CD1c-positive myeloid dendritic cell (primary cell): ENCODE data around the gene ISOC2.

Experiments used
- DNase-seq: peaks from one replicate; pipeline ENCODE4 v3.0.0-alpha.2; 2016; ENCODE audit errors: extremely low spot score

Gene ISOC2

GRCh38 chr19:55489711-55490477 is 28.5 kb upstream of the ISOC2 start:
- no peak for DNase-seq

GRCh38 chr19:55488986-55489710 is 27.7 kb upstream of the ISOC2 start:
- DNase-seq = no peak

- DNase-seq = no peak
These were observed 26.7 kb upstream of the ISOC2 start, which contains the start of gene SSC5D for GRCh38 chr19:55487924-55488687. SSC5D (plus strand) TSS chr19:55488436; CDS start chr19:55488590, 154 bp downstream.

GRCh38 chr19:55486971-55487923 is 25.8 kb upstream of the ISOC2 start:
- no peak for DNase-seq

GRCh38 chr19:55486043-55486970 is 24.9 kb upstream of the ISOC2 start:
- no peak for DNase-seq

GRCh38 chr19:55485439-55486011 is 24.1 kb upstream of the ISOC2 start:
- DNase-seq = no peak

GRCh38 chr19:55484593-55485438 is 23.4 kb upstream of the ISOC2 start, which contains the start of gene NAT14:
NAT14 (plus strand) TSS chr19:55485188; CDS start chr19:55485709, 521 bp downstream.
- DNase-seq = peak; percentile 58

- no peak for DNase-seq
These were observed 22.5 kb upstream of the ISOC2 start for GRCh38 chr19:55483706-55484592.

- DNase-seq = no peak
These were observed 21.7 kb upstream of the ISOC2 start for GRCh38 chr19:55482967-55483705.

GRCh38 chr19:55482156-55482961 is 20.9 kb upstream of the ISOC2 start:
- no peak for DNase-seq

GRCh38 chr19:55481794-55482155 is 20.3 kb upstream of the ISOC2 start:
- DNase-seq = no peak

DNA sequence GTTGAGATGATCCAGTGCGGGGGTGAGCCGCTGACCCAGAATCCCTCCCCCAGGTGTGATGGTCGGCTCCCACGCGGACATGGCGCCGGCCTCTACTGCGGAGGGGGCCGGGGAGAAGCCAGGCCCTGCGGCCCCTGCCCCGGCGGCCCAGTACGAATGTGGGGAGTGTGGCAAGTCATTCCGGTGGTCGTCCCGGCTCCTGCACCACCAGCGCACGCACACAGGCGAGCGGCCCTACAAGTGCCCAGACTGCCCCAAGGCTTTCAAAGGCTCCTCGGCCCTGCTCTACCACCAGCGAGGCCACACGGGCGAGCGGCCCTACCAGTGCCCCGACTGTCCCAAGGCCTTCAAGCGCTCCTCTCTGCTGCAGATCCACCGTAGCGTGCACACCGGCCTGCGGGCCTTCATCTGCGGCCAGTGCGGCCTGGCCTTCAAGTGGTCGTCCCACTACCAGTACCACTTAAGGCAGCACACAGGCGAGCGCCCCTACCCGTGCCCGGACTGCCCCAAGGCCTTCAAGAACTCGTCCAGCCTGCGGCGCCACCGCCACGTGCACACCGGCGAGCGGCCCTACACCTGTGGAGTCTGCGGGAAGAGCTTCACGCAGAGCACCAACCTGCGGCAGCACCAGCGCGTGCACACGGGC is 19.8 kb upstream of the ISOC2 start:
- DNase-seq = no peak

GRCh38 chr19:55479451-55480230 is 18.2 kb upstream of the ISOC2 start:
- no peak for DNase-seq

DNA sequence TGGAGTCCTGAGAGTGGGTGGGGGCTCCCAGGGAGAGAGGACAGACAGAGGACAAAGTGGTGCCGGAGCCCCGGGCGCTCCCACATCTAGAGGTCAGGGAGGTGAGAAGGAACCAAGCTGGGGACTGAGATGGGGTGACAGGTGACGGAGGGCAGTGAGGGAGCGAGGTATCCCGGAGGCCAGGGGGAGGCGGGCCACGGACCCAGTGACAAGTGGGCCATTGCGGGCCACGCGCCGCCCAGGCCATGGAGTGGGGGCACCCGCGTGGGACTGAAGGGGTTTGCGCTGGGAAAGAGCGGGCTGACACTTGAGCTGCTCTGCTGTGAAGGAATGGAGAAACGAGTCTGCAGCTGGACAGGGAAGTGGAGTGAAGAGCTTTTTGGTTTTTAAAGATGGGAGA is 17.6 kb upstream of the ISOC2 start:
- no peak for DNase-seq

GRCh38 chr19:55478364-55478763 is 16.9 kb upstream of the ISOC2 start:
- no peak for DNase-seq
